Kidney (tissue), 14 donors: ENCODE measurements around the gene YBX2. TPM values are rescaled to one million over a fixed set of nuclear protein-coding genes. Genes with fewer than 3 reads are reported as not detected.
"Not testable (repeated sequence)": the region's sequence is repeated elsewhere in the genome, so short reads cannot be mapped to it uniquely, and the experiment has no call there.

ENCODE experiments used
- DNase-seq, 5 donors: peaks; one replicate each; pipeline ENCODE4 v3.0.0-alpha.2; 2013 to 2020
- FAIRE-seq: peaks from 2 replicates; lab custom pipeline; 2012; peaks lifted over from hg19 to GRCh38; lab: Jason Lieb, UNC
- H3K27ac ChIP-seq, 2 donors: one replicate each; pipeline ENCODE4 v1.7.0; 2013; ENCODE audit warnings: low read depth in 2 of 2, low read length in 2 of 2, inconsistent platforms in 1 of 2
- H3K27me3 ChIP-seq: one replicate; pipeline ENCODE4 v1.7.1; 2013; ENCODE audit warnings: low read length, inconsistent platforms; ENCODE audit not compliant: control insufficient read depth, insufficient read depth
- H3K36me3 ChIP-seq, 3 donors: one replicate each; pipeline versions ENCODE4 v1.7.0 to v1.7.1; 2013; ENCODE audit warnings: low read length in 3 of 3, control low read depth in 1 of 3, inconsistent platforms in 1 of 3; ENCODE audit not compliant: insufficient read depth in 3 of 3, control insufficient read depth in 2 of 3
- H3K4me1 ChIP-seq, 3 donors: one replicate each; pipeline versions ENCODE4 v1.7.0 to v1.7.1; 2013; ENCODE audit warnings: low read length in 3 of 3, inconsistent platforms in 1 of 3, low read depth in 1 of 3; ENCODE audit not compliant: control insufficient read depth in 2 of 3, insufficient read depth in 2 of 3
- H3K4me3 ChIP-seq, 3 donors: one replicate each; pipeline versions ENCODE4 v1.7.0 to v1.8.1; 2013; ENCODE audit warnings: low read length in 3 of 3, control low read depth in 1 of 3, inconsistent platforms in 1 of 3
- H3K9ac ChIP-seq, 3 donors: one replicate each; pipeline versions ENCODE4 v1.7.0 to v1.7.1; 2013; ENCODE audit warnings: low read length in 3 of 3, control low read depth in 1 of 3, inconsistent platforms in 1 of 3
- H3K9me3 ChIP-seq, 3 donors: one replicate each; pipeline versions ENCODE4 v1.7.0 to v1.7.1; 2013; ENCODE audit warnings: low read length in 3 of 3, control low read depth in 1 of 3, inconsistent platforms in 1 of 3; ENCODE audit not compliant: control insufficient read depth in 2 of 3, insufficient read depth in 1 of 3
- intact Hi-C: fragments of 100-400 bp; cut with DNase I; formaldehyde crosslinking; loops from one replicate; pipeline ENCODE4 v1.11.1; 2022
- polyA plus RNA-seq: library from polyadenylated mRNA; stranded (reverse); fragments of 350-450 nt; fragmentation: Illumina TruSeq; extraction: RNeasy Lipid Tissue Mini Kit (QIAGEN cat#74804); gene quantifications from one replicate; pipeline ENCODE4 v1.2.3, GENCODE V29; 2014; ENCODE audit warnings: low read depth, low replicate concordance; ENCODE audit not compliant: insufficient read depth
- total RNA-seq: library from RNA; stranded (reverse); fragmentation: NEBNext Ultra II Directional; extraction: Animal tissue kit (Norgen Biotek cat#: 25700); gene quantifications from one replicate; pipeline ENCODE4 v1.2.1, GENCODE V29; 2021
- TF ChIP-seq, protein P1 (sequence below): IDR thresholded peaks from 3 replicates; pipeline ENCODE4 v1.5.1; 2012; ENCODE audit warnings: mild to moderate bottlenecking, moderate library complexity, borderline replicate concordance; ENCODE audit not compliant: insufficient read depth; ENCODE audit errors: extremely low read depth
- donor health status: control.
- donor health status: control.
- donor health status: control.
- donor health status: control.
- donor health status: control.
- donor health status: DM: yes; HTN: yes; CAD: no.
- donor health status: Normal renal cell carcinoma (clear cell type).

YBX2 gene
- total and polyA plus RNA-seq, 2 donors from 2014 or later: 1.3 to 3.3 TPM

DNA sequence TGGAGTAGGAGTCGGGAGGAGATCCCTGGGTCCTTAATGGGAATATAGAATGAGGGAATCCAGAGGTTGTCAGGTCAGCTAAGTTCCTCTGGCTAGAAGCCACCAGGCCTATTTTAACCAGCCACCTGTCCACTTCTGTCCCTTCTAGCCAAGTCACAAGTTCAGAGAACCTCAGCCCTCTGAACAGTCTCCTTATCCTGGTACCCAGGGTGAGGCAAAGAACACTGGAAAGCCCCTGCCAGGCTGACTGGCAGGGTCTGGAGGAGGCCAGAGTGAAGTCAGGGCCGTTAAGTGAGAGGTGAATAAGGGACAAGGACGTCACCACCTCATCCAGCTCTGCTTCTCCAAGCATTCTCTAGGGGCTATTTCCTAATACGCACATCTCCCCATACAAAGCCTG, 45.6 kb downstream of the YBX2 start:
- TF ChIP-seq, protein P1, sequence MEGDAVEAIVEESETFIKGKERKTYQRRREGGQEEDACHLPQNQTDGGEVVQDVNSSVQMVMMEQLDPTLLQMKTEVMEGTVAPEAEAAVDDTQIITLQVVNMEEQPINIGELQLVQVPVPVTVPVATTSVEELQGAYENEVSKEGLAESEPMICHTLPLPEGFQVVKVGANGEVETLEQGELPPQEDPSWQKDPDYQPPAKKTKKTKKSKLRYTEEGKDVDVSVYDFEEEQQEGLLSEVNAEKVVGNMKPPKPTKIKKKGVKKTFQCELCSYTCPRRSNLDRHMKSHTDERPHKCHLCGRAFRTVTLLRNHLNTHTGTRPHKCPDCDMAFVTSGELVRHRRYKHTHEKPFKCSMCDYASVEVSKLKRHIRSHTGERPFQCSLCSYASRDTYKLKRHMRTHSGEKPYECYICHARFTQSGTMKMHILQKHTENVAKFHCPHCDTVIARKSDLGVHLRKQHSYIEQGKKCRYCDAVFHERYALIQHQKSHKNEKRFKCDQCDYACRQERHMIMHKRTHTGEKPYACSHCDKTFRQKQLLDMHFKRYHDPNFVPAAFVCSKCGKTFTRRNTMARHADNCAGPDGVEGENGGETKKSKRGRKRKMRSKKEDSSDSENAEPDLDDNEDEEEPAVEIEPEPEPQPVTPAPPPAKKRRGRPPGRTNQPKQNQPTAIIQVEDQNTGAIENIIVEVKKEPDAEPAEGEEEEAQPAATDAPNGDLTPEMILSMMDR: no peak
- peaks cover 7 to 16% (median 13%) of the 10 kb centered on the region in 3 donors for H3K36me3 ChIP-seq
- no peak for FAIRE-seq
- H3K9ac ChIP-seq: no peak overlapping the region
- no peak overlapping the region for H3K27ac ChIP-seq
- H3K9me3 ChIP-seq: no peaks in the 10 kb centered on the region
- DNase-seq: no peak
- intact Hi-C loops: no loop called here
- H3K4me3 ChIP-seq: no peak overlapping the region
- H3K27me3 ChIP-seq: no peaks in the 10 kb centered on the region
- peaks cover 5 to 25% (median 19%) of the 10 kb centered on the region in 3 donors for H3K4me1 ChIP-seq

DNA sequence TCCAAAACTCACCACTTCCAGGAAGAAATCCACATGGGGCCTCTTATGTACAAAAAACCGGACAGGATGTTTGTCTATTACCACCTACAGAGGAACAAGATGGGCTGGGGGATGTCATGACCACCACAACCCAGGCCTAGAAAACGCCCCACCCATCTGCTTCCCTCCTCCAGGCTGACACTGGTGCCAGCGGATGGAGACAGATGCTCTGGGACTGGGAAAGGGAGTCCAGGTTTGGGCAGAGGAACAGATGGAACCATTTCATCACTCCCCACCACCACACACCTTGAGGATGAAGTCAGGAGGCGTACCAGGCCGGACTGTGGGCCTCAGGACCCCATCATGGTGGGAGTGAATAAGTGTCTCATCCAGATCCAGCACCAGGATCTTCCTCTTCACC, 47.7 kb downstream of the YBX2 start:
- TF ChIP-seq, protein P1: no peak
- Histone ChIP-seq H3K4me1 (peaks cover 0 to 26% (median 16%) of the 10 kb centered on the region in 3 donors), H3K36me3 (peaks cover 7 to 16% (median 13%) of the 10 kb centered on the region in 3 donors), H3K9ac (no peak overlapping the region), H3K4me3 (no peak overlapping the region), H3K9me3 (no peaks in the 10 kb centered on the region), H3K27ac (no peak overlapping the region), H3K27me3 (no peaks in the 10 kb centered on the region)
- DNase-seq (no peak), FAIRE-seq (no peak)
- intact Hi-C loops: no loop called here

DNA sequence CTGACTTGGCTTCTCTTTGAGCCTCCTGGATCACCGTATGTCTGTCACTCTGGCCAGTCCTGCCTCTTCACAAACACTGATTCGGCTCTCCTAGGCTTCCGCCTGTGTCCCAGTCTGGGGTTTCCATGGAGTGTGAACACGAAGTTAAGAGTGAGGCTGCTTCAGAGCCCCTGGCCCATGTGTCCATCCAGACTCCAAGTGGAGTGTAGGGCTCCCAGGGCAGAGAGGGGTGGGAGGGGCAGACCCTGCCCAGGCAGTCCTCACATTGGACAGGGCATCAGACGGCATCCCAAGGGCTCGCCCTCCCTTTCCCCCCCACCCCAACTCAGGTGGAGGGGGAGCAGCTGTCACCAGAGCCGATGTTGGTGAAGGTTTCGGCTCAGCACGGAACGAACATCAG, 50.6 kb downstream of the YBX2 start:
- H3K27me3 ChIP-seq, FAIRE-seq, H3K9me3 ChIP-seq, intact Hi-C loops, H3K27ac ChIP-seq: not testable (repeated sequence)
- H3K36me3 ChIP-seq: peaks cover 14 to 26% (median 22%) of the 10 kb centered on the region in 3 donors
- peaks cover 7 to 26% (median 20%) of the 10 kb centered on the region in 3 donors for H3K4me1 ChIP-seq
- H3K4me3 ChIP-seq: peak overlapping the region in 1 of 3 donors; percentile 86
- peak in 1 of 5 donors; percentile 55 for DNase-seq
- H3K9ac ChIP-seq: peak overlapping the region in 1 of 3 donors; percentile 89

DNA sequence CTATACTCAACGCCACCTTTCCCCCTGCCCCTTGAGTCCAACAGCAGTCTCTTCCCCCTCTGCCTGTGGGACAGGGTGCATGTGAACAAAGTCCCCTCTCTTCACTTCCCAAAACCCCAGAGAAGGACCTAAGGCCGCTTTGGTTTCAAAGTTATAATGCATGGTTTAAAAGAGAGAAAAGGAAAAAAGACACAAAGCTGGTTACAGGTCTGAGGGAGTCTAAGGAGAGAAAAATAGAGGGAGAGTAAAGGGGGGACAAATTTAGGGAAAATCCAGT, 51.0 kb downstream of the YBX2 start:
- Histone ChIP-seq H3K4me3 (peak overlapping the region; percentile 71 to 99 (median 86)), H3K4me1 (peaks cover 7 to 23% (median 20%) of the 10 kb centered on the region in 3 donors), H3K27ac (peak overlapping the region; percentile 97 to 99), H3K36me3 (peaks cover 14 to 26% (median 22%) of the 10 kb centered on the region in 3 donors), H3K27me3 (no peaks in the 10 kb centered on the region), H3K9ac (peak overlapping the region; percentile 71 to 97 (median 89)), H3K9me3 (no peaks in the 10 kb centered on the region)
- TF ChIP-seq, protein P1: no peak
- DNase-seq (no peak), FAIRE-seq (no peak)
- intact Hi-C loops: no loop called here
